Measurements from ENCODE around the gene HPSE.
A peak's percentile ranks its signal among the peaks of the same experiment; 100 is the strongest.

HPSE gene

GRCh38 chr4:83255584-83255983 is 79.1 kb downstream of the HPSE start:
- Mint-ChIP-seq H3K27me3 (no peaks in the 10 kb centered on the region), H3K9me3 (no peaks in the 10 kb centered on the region), H3K27ac (no peak overlapping the region), H3K4me3 (no peak overlapping the region), H3K36me3 (no peaks in the 10 kb centered on the region), H3K4me1 (peaks cover 61% of the 10 kb centered on the region)
- no peak for ATAC-seq

GRCh38 chr4:83252782-83253405 is 81.8 kb downstream of the HPSE start:
- Mint-ChIP-seq H3K27ac (peak overlapping the region; percentile 50), H3K4me3 (no peak overlapping the region), H3K36me3 (no peaks in the 10 kb centered on the region)

DNA sequence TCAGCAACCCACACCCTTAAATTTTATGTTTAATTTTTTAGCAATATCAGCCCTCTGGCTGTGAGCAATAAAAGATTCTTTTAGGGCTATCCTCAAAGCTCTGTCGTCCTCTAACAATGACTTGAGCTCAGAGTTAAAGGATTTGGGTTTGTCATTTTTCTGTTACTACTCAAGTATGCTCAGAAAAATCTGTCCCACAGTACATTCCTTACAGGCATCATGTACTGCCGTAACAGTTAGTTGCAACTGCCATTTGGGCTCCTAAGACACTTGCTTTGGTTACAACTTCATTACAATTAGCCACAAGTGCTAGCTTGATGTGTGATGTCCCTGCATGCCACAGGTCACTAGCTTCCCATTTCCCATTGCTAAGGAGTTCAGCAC is 83.2 kb downstream of the HPSE start:
- H3K36me3 Mint-ChIP-seq = no peaks in the 10 kb centered on the region
- no peak for ATAC-seq
- no peaks in the 10 kb centered on the region for H3K9me3 Mint-ChIP-seq
- peak overlapping the region; percentile 50 for H3K27ac Mint-ChIP-seq
- peaks cover 23% of the 10 kb centered on the region for H3K4me1 Mint-ChIP-seq
- no peak overlapping the region for H3K4me3 Mint-ChIP-seq
- no peaks in the 10 kb centered on the region for H3K27me3 Mint-ChIP-seq

More at GRCh38 chr4:83252782-83253405, 81.8 kb downstream of the HPSE start:
- Mint-ChIP-seq H3K9me3 (no peaks in the 10 kb centered on the region), H3K4me1 (peaks cover 35% of the 10 kb centered on the region), H3K27me3 (no peaks in the 10 kb centered on the region)
- ATAC-seq = peak; percentile 69

- Mint-ChIP-seq H3K4me3 (no peak overlapping the region), H3K27ac (no peak overlapping the region), H3K36me3 (no peaks in the 10 kb centered on the region), H3K9me3 (no peaks in the 10 kb centered on the region), H3K4me1 (peaks cover 21% of the 10 kb centered on the region), H3K27me3 (no peaks in the 10 kb centered on the region)
- ATAC-seq = no peak
Observed at GRCh38 chr4:83250687-83251446, 83.8 kb downstream of the HPSE start.

DNA sequence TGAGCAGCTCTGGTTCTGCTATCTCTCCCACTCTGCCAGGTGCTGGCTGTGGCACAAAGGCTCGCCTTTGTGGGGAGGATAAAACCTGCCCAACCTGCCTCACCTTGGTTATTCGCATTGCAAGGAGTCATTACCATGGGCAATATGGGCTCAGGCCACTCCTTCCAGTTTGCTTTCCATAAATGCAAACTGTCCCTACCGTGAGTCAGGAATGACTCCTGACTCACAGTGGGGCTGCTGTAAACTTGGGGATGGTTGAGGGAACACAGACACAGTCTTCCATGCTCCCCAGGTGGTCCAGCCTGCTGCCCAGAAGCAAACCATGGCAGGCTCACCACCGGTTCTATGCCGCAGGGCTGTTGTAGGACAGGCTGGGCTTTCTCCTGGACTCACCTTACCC is 86.2 kb downstream of the HPSE start:
- H3K36me3 Mint-ChIP-seq = peaks cover 7% of the 10 kb centered on the region
- ATAC-seq = no peak
- no peak overlapping the region for H3K27ac Mint-ChIP-seq
- H3K4me3 Mint-ChIP-seq = no peak overlapping the region
- no peaks in the 10 kb centered on the region for H3K9me3 Mint-ChIP-seq
- H3K4me1 Mint-ChIP-seq = peaks cover 39% of the 10 kb centered on the region
- H3K27me3 Mint-ChIP-seq = no peaks in the 10 kb centered on the region

- ATAC-seq = peak; percentile 12
- Mint-ChIP-seq H3K27ac (no peak overlapping the region), H3K36me3 (peaks cover 7% of the 10 kb centered on the region), H3K4me1 (peaks cover 38% of the 10 kb centered on the region), H3K27me3 (no peaks in the 10 kb centered on the region), H3K4me3 (no peak overlapping the region), H3K9me3 (no peaks in the 10 kb centered on the region)
Observed at GRCh38 chr4:83247415-83248357, 87.0 kb downstream of the HPSE start.
